NCI-H2227 treated with DMSO at 0.1 percent for 48 hours (cell line): ENCODE data around the gene SCN3A.

Experiments used
- DNase-seq: peaks from one replicate; lab custom pipeline; 2025; lab: John Stamatoyannopoulos, UW

Gene SCN3A

GRCh38 chr2:165056564-165056963 lies 147.3 kb downstream of the SCN3A start:
- no peak for DNase-seq

GRCh38 chr2:165055082-165055851 lies 148.6 kb downstream of the SCN3A start:
- DNase-seq: peak; percentile 50

GRCh38 chr2:165054652-165055051 lies 149.2 kb downstream of the SCN3A start:
- no peak for DNase-seq

- no peak for DNase-seq
Measured at GRCh38 chr2:165044505-165045303, 159.1 kb downstream of the SCN3A start.
